Lower leg skin (tissue), 4 donors: ENCODE results near the gene BDH1. TPM values are rescaled to one million over a fixed set of nuclear protein-coding genes. Genes with fewer than 3 reads are reported as not detected.
"Not testable (repeated sequence)": the region's sequence is repeated elsewhere in the genome, so short reads cannot be mapped to it uniquely, and the experiment has no call there.

Experiments
- DNase-seq, 2 donors: peaks; one replicate each; pipeline ENCODE4 v3.0.0-alpha.2; 2019; ENCODE audit warnings: low spot score in 2 of 2
- H3K4me3 ChIP-seq: fragments of 200-600 bp; sonication (generic); 2 replicates; pipeline ENCODE4 v1.5.1; 2017; ENCODE audit warnings: mild to moderate bottlenecking, low read depth; ENCODE audit not compliant: poor library complexity, severe bottlenecking
- POLR2A ChIP-seq, 2 donors: fragments of 450-650 bp; IDR thresholded peaks; one replicate each; pipeline ENCODE4 v1.6.1; 2016 to 2017; ENCODE audit warnings: antibody characterized with exemption in 2 of 2, mild to moderate bottlenecking in 1 of 2, moderate library complexity in 1 of 2
- WGBS, 2 donors: methylation state at CpG; one replicate each; pipeline ENCODE4 v1.1.5; 2018; 5-methylcytosine and 5-hydroxymethylcytosine counted together
- intact Hi-C: fragments of 100-400 bp; cut with DNase I; formaldehyde crosslinking; loops from one replicate; pipeline ENCODE4 v1.15.0; 2023; ENCODE audit warnings: low total_unique reads
- total RNA-seq, 4 donors: library from RNA; depleted of rRNA; stranded (reverse); fragments of >200 nt; gene quantifications; one replicate each; pipeline ENCODE4 v1.1.0, GENCODE V29; 2016
- TF ChIP-seq, protein P1 (sequence below), 3 donors: fragments of 450-650 bp; IDR thresholded peaks; one replicate each; pipeline ENCODE4 v1.5.1; 2016; ENCODE audit warnings: antibody characterized with exemption in 3 of 3, mild to moderate bottlenecking in 3 of 3, moderate library complexity in 2 of 3

The BDH1 gene
- 10 to 100 TPM; 56.3 to 86.1 (median 59.7) TPM for total RNA-seq

- intact Hi-C loops: no loop called here
- no peak for TF ChIP-seq POLR2A (IDR thresholded peaks at IDR 0.05)
- TF ChIP-seq, protein P1, sequence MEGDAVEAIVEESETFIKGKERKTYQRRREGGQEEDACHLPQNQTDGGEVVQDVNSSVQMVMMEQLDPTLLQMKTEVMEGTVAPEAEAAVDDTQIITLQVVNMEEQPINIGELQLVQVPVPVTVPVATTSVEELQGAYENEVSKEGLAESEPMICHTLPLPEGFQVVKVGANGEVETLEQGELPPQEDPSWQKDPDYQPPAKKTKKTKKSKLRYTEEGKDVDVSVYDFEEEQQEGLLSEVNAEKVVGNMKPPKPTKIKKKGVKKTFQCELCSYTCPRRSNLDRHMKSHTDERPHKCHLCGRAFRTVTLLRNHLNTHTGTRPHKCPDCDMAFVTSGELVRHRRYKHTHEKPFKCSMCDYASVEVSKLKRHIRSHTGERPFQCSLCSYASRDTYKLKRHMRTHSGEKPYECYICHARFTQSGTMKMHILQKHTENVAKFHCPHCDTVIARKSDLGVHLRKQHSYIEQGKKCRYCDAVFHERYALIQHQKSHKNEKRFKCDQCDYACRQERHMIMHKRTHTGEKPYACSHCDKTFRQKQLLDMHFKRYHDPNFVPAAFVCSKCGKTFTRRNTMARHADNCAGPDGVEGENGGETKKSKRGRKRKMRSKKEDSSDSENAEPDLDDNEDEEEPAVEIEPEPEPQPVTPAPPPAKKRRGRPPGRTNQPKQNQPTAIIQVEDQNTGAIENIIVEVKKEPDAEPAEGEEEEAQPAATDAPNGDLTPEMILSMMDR (IDR thresholded peaks at IDR 0.05): no peak
- peak within 1 kb of the TSS; percentile 83 for H3K4me3 ChIP-seq
- no peak for DNase-seq
- WGBS, 2 donors: 1 to 2% methylated on average over 33 to 69 of the region's 96 CpGs
Measured at GRCh38 chr3:197555281-197556261, at the start of gene BDH1. TSS of gene BDH1 (minus strand) at chr3:197555968. CDS start at chr3:197546443, 9,525 bp downstream.

DNA sequence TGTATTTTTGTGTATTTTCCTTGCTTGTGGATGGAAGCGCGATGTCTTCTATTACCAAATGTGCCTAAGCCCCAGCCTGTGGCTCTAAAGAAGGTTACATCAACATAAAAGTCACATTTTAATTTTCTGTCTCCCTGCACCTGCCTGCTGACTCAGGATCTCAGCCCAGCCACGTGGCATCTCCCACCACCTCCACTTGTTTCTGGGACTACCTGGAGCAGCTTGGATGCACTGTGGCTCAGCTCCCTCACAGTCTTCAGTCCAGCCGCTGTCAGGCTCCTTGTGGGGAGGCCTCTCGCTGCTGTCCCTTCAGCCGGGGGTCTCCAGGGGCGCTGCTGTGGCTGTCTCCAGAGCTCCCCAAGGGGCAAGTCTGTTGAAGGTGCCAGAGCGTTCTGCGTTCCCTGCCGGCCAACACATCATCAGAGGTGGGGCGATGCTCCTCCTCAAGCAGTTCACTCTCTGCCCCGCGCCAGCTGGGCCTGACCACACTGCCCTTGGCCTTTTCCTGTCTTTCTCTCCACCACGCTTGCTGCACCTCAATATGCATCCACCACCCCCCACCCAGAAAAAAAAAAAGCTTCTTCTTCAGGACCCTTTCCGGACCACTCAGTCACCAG lies 47.7 kb upstream of the BDH1 start:
- intact Hi-C loops: no loop called here
- TF ChIP-seq, protein P1 (IDR thresholded peaks at IDR 0.05): no peak
- TF ChIP-seq POLR2A (IDR thresholded peaks at IDR 0.05): no peak
- WGBS, 2 donors: 90 to 95% methylated on average over 14 to 15 of the region's 15 CpGs
- H3K4me3 ChIP-seq: no peak overlapping the region
- DNase-seq: peak in 1 of 2 donors; percentile 62

DNA sequence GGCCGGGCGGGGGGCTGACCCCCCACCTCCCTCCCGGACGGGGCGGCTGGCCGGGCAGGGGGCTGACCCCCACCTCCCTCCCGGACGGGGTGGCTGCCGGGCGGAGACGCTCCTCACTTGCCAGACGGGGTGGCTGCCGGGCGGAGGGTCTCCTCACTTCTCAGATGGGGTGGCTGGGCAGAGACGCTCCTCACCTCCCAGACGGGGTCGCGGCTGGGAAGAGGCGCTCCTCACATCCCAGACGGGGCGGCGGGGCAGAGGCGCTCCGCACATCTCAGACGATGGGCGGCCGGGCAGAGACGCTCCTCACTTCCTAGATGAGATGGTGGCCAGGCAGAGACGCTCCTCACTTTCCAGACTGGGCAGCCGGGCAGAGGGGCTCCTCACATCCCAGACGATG lies 46.6 kb upstream of the BDH1 start:
- DNase-seq, intact Hi-C loops, H3K4me3 ChIP-seq: not testable (repeated sequence)
- WGBS, 2 donors: 97 to 99% methylated on average over 24 to 29 of the region's 31 CpGs

DNA sequence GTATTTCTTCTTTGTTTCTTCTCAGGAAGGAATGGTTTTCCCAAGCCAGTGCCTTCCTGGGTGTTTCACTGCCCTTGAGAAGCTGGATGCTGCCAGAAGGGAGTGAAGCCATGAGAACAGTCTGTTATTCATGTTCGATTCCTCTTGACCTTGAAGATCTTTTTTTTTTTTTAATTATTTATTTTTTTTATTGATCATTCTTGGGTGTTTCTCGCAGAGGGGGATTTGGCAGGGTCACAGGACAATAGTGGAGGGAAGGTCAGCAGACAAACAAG lies 45.7 kb upstream of the BDH1 start:
- DNase-seq, H3K4me3 ChIP-seq, intact Hi-C loops: not testable (repeated sequence)
- WGBS, 2 donors: 70 to 72% methylated on average over 2 of the region's 2 CpGs

- no peak overlapping the region for H3K4me3 ChIP-seq
- DNase-seq: peak in 1 of 2 donors; percentile 74
- 87 to 90% methylated on average over 22 of the region's 22 CpGs for WGBS, 2 donors
- intact Hi-C loops: no loop called here
- TF ChIP-seq, protein P1 (IDR thresholded peaks at IDR 0.05): no peak
- TF ChIP-seq POLR2A (IDR thresholded peaks at IDR 0.05): no peak
Measured at GRCh38 chr3:197600796-197601565, 45.2 kb upstream of the BDH1 start.

DNA sequence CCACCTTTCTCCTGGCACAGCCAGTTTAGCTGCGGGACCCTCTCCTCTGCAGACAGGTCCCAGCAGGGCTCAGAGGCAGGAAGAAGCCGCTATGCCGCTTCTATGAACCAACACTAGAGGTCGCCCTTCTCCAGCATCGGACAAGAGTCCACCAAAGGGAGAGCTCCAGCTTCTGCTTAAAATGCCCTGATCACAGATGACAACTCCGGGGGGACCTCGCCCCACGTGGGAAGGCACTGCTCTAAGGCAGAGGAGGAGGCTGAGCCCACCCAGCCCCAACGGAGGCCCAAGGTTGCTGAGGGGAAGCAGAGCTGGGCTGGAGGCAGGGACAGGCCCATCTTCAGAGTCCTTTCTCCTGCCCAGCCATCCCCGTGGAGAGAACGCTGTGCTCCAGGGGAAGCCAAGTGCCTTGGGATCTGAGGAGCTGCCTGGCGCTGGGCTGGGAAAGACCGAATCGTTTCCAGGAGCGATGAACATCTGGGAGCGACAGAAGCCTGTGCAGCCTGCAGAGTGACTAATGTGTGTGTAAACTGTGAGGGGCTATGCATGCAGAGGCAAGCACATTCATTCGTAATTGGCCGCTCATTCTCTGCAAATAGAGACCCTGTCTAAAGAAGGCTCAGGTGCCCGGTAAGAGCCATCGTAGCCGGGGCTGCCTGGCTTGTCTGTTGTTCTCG lies 43.5 kb upstream of the BDH1 start:
- peak; percentile 74 to 93 for DNase-seq
- WGBS, 2 donors: 17 to 28% methylated on average over 16 to 21 of the region's 22 CpGs
- intact Hi-C loops: no loop called here
- no peak for TF ChIP-seq POLR2A (IDR thresholded peaks at IDR 0.05)
- TF ChIP-seq, protein P1 (IDR thresholded peaks at IDR 0.05): peak in 1 of 3 donors; percentile 44
- no peak overlapping the region for H3K4me3 ChIP-seq
